Liver (tissue), 3 donors: Measurements from ENCODE around the gene ROR1.

Experiments used
- ATF3 ChIP-seq: IDR thresholded peaks from 2 replicates; pipeline ENCODE4 v1.6.1; 2016; ENCODE audit warnings: antibody characterized with exemption
- CTCF ChIP-seq: fragments of 150-350 bp; IDR thresholded peaks from 2 replicates; pipeline ENCODE4 v1.5.1; 2017; ENCODE audit warnings: improper control_type of control experiment, low read depth, low read length; ENCODE audit not compliant: missing input control
- NR2F2 ChIP-seq: IDR thresholded peaks from 2 replicates; pipeline ENCODE4 v1.6.1; 2016; ENCODE audit warnings: antibody characterized with exemption
- RAD21 ChIP-seq, 2 donors: IDR thresholded peaks; 2 replicates each; pipeline ENCODE4 v1.6.1; 2016; ENCODE audit warnings: antibody characterized with exemption in 2 of 2, mild to moderate bottlenecking in 2 of 2
- SP1 ChIP-seq: IDR thresholded peaks from 2 replicates; pipeline ENCODE4 v1.6.1; 2018; ENCODE audit warnings: antibody characterized with exemption, mild to moderate bottlenecking
- donor health status: healthy.
- donor health status: healthy.

- TF ChIP-seq CTCF (no peak), NR2F2 (no peak), SP1 (no peak), ATF3 (no peak), RAD21 (IDR thresholded peaks at IDR 0.05) (no peak)
Observed at GRCh38 chr1:64203420-64203819, 429.6 kb downstream of the ROR1 start, which contains the start of gene UBE2U.
